ENCODE measurements around the gene EOLA2. TPM values are rescaled to one million over a fixed set of nuclear protein-coding genes. Genes with fewer than 3 reads are reported as not detected.
A peak's percentile ranks its signal among the peaks of the same experiment; 100 is the strongest.
"Not testable (repeated sequence)": the region's sequence is repeated elsewhere in the genome, so short reads cannot be mapped to it uniquely, and the experiment has no call there.

EOLA2 gene
- total and polyA plus RNA-seq, 2 of the 8 experiments (the other 6 are each of a cell fraction or from before 2014, with no cell fraction given): 19.0 to 22.5 TPM

- H3K18ac ChIP-seq (ENCODE audit: extremely low read depth, low read length); H4K20me1 ChIP-seq (replicated peaks in 1 of 2; ENCODE audit: control insufficient read depth in 1 of 2, insufficient read depth in 2 of 2, low read length in 2 of 2); H2BK5ac ChIP-seq (ENCODE audit: low read depth, low read length); H3K14ac ChIP-seq (ENCODE audit: insufficient read length); H2BK120ac ChIP-seq (replicated peaks; ENCODE audit: low read depth, low read length); H3K36me3 ChIP-seq (ENCODE audit: control insufficient read depth in 2 of 4, insufficient read depth in 4 of 4, low read length in 3 of 4); H3K23me2 ChIP-seq (ENCODE audit: low read depth, low read length); DNase-seq (ENCODE audit: low read depth in 1 of 2, low spot score in 2 of 2); H3K9ac ChIP-seq (replicated peaks in 1 of 4; ENCODE audit: extremely low read depth in 1 of 4, low read depth in 3 of 4, low read length in 3 of 4); H2AFZ ChIP-seq (ENCODE audit: low read length); H2BK20ac ChIP-seq (ENCODE audit: low read length); H3K9me3 ChIP-seq (ENCODE audit: insufficient read depth in 2 of 2, low read depth in 1 of 2, low read length in 1 of 2); H4K8ac ChIP-seq (ENCODE audit: extremely low read depth, insufficient read depth, low read length); POLR2A ChIA-PET (ENCODE audit: partially characterized antibody); H3K79me2 ChIP-seq (ENCODE audit: control insufficient read depth in 1 of 2, insufficient read depth in 2 of 2, low read length in 2 of 2); H3K27ac ChIP-seq (ENCODE audit: low read depth, low read length); H2BK12ac ChIP-seq (ENCODE audit: low read depth, low read length); H3K56ac ChIP-seq (replicated peaks; ENCODE audit: insufficient read length, low read depth, low read length); H2AK5ac ChIP-seq (ENCODE audit: low read depth, low read length); H3K23ac ChIP-seq (ENCODE audit: insufficient read length); H2BK15ac ChIP-seq (ENCODE audit: low read length); H3K79me1 ChIP-seq (ENCODE audit: low read depth, low read length); H4K5ac ChIP-seq (ENCODE audit: insufficient read length, low read depth, low read length); H3K27me3 ChIP-seq (replicated peaks in 1 of 4; ENCODE audit: control insufficient read depth in 3 of 4, extremely low read depth in 1 of 4, insufficient read depth in 3 of 4, low read length in 3 of 4); H3K4ac ChIP-seq (replicated peaks; ENCODE audit: insufficient read length, low read depth, low read length); H3K4me1 ChIP-seq (replicated peaks in 1 of 4; ENCODE audit: control insufficient read depth in 3 of 4, insufficient read depth in 4 of 4, low read length in 3 of 4); H4K91ac ChIP-seq (replicated peaks; ENCODE audit: insufficient read length, low read length): not testable (repeated sequence)
- WGBS, 2 experiments (ENCODE audit: extremely low coverage in 1 of 2, insufficient coverage in 1 of 2, insufficient read length in 1 of 2, insufficient replicate concordance in 2 of 2, low coverage in 1 of 2, low lambda C conversion rate in 2 of 2, missing lambda C conversion rate in 1 of 2): 4% methylated on average over 8 of the region's 11 CpGs; no CpG with 5 or more reads in 1 of the 2 experiments
- CTCF ChIA-PET (ENCODE audit: partially characterized antibody): interaction anchor here (1.0 to 1.1 kb wide), 3 partner anchors 76 to 277 kb away, joined by 3 to 5 read pairs (median 4); no protein-coding TSS in a partner anchor
- FAIRE-seq: peak; percentile 99
- TF ChIP-seq E2F6 (IDR thresholded peaks at IDR 0.05): peak; percentile 61
- peak; percentile 44 to 53 for TF ChIP-seq RAD21 (IDR thresholded peaks at IDR 0.05 in 1 of 2, conservative IDR thresholded peaks at IDR 0.05 in 1 of 2; ENCODE audit: low read depth in 2 of 2, low read length in 2 of 2)
- TF ChIP-seq CTCF (IDR thresholded peaks at IDR 0.05; ENCODE audit: control extremely low read depth in 1 of 3, insufficient read depth in 1 of 3, low read depth in 1 of 3, low read length in 3 of 3): peak; percentile 22 to 55 (median 44); a peak in 3 of 4 replicates
- peak overlapping the region in 1 of 2 experiments; percentile 49; a peak in 3 of 4 replicates for H3K4me2 ChIP-seq (ENCODE audit: insufficient read depth in 1 of 2, low read depth in 2 of 2, low read length in 2 of 2)
- H3K4me3 ChIP-seq (ENCODE audit: extremely low read depth in 1 of 4, insufficient read depth in 2 of 4, low read depth in 3 of 4, low read length in 4 of 4): 0 out of 8 replicates have a peak overlapping the region, but pooled peaks of 1 of the 4 experiments have one; percentile 28
Observed at GRCh38 chrX:149940674-149941024, 2.4 kb upstream of the EOLA2 start.
